Karpas-422 (cell line): Measurements from ENCODE around the gene C2CD2. TPM values are rescaled to one million over a fixed set of nuclear protein-coding genes. Genes with fewer than 3 reads are reported as not detected.

Experiments
- DNase-seq: peaks from one replicate; pipeline ENCODE4 v3.0.0-alpha.2; 2015
- H2AFZ ChIP-seq: fragments of 200-600 bp; sonication (generic); 2 replicates; pipeline ENCODE4 v1.6.1; 2014; ENCODE audit warnings: antibody characterized with exemption, low read length, mixed read lengths
- H3K27ac ChIP-seq: fragments of 200-600 bp; sonication (generic); 2 replicates; pipeline ENCODE4 v1.5.1; 2014; ENCODE audit warnings: mild to moderate bottlenecking, low read length, moderate library complexity
- H3K27me3 ChIP-seq: fragments of 200-600 bp; sonication (generic); 2 replicates; pipeline ENCODE4 v1.6.1; 2014; ENCODE audit warnings: low read length, mixed read lengths
- H3K36me3 ChIP-seq: fragments of 200-600 bp; sonication (generic); 2 replicates; pipeline ENCODE4 v1.6.1; 2014; ENCODE audit warnings: low read length, mixed read lengths; ENCODE audit not compliant: insufficient read depth
- H3K4me1 ChIP-seq: fragments of 200-600 bp; sonication (generic); 2 replicates; pipeline ENCODE4 v1.6.1; 2014; ENCODE audit warnings: mild to moderate bottlenecking, low read length, mixed read lengths
- H3K4me2 ChIP-seq: fragments of 200-600 bp; sonication (generic); 2 replicates; pipeline ENCODE4 v1.6.1; 2014; ENCODE audit warnings: low read length, low read depth, mild to moderate bottlenecking; ENCODE audit not compliant: poor library complexity, severe bottlenecking
- H3K4me3 ChIP-seq: fragments of 200-600 bp; sonication (generic); 2 replicates; pipeline ENCODE4 v1.5.1; 2014; ENCODE audit warnings: mild to moderate bottlenecking, antibody characterized with exemption, low read length, mixed read lengths
- H3K79me2 ChIP-seq: fragments of 200-600 bp; sonication (generic); 2 replicates; pipeline ENCODE4 v1.6.1; 2014; ENCODE audit warnings: mild to moderate bottlenecking, low read length, mixed read lengths
- H3K9ac ChIP-seq: fragments of 200-600 bp; sonication (generic); 2 replicates; pipeline ENCODE4 v1.6.0; 2014; ENCODE audit warnings: low read length
- H3K9me2 ChIP-seq: fragments of 200-600 bp; sonication (generic), shearing (Covaris generic); replicated peaks from 2 replicates; pipeline ENCODE4 v1.6.0; 2014; ENCODE audit warnings: mild to moderate bottlenecking, low read length, moderate library complexity; ENCODE audit not compliant: insufficient read depth
- H3K9me3 ChIP-seq: fragments of 300-700, 200-600 bp; sonication (generic); 2 replicates; pipeline ENCODE4 v1.6.1; 2014; ENCODE audit warnings: low read length, mixed read lengths
- H4K20me1 ChIP-seq: fragments of 200-600 bp; sonication (generic); 2 replicates; pipeline ENCODE4 v1.6.1; 2014; ENCODE audit warnings: mild to moderate bottlenecking, antibody characterized with exemption, low read length, low read depth; ENCODE audit not compliant: insufficient read depth
- total RNA-seq: library from RNA; depleted of rRNA; stranded (reverse); fragments of >200 nt; shearing (Covaris generic); gene quantifications from 2 replicates; pipeline ENCODE4 v1.2.3, GENCODE V29; 2014; ENCODE audit warnings: low replicate concordance

The C2CD2 gene
- total RNA-seq, 1 experiment from 2014 or later, result not detected

- Histone ChIP-seq H3K4me2 (no peak overlapping the region), H3K36me3 (no peaks in the 10 kb centered on the region), H2AFZ (no peak overlapping the region), H3K27ac (no peak overlapping the region), H3K4me1 (no peaks in the 10 kb centered on the region), H4K20me1 (no peaks in the 10 kb centered on the region; the same call in 1 of the 2 replicates), H3K79me2 (no peaks in the 10 kb centered on the region), H3K4me3 (no peak overlapping the region), H3K9ac (no peak overlapping the region), H3K27me3 (no peaks in the 10 kb centered on the region), H3K9me2 (no peaks in the 10 kb centered on the region), H3K9me3 (no peaks in the 10 kb centered on the region)
- no peak for DNase-seq
Measured at GRCh38 chr21:41966041-41966833, 12.4 kb upstream of the C2CD2 start.

GRCh38 chr21:41965461-41966013 is 11.7 kb upstream of the C2CD2 start:
- no peaks in the 10 kb centered on the region for H3K9me3 ChIP-seq
- no peak overlapping the region for H3K4me2 ChIP-seq
- no peak overlapping the region for H2AFZ ChIP-seq
- no peak overlapping the region for H3K27ac ChIP-seq
- H3K36me3 ChIP-seq, result no peaks in the 10 kb centered on the region
- DNase-seq, result no peak
- no peaks in the 10 kb centered on the region; the same call in 1 of the 2 replicates for H4K20me1 ChIP-seq
- no peaks in the 10 kb centered on the region for H3K9me2 ChIP-seq
- H3K79me2 ChIP-seq, result no peaks in the 10 kb centered on the region
- no peaks in the 10 kb centered on the region for H3K27me3 ChIP-seq
- H3K9ac ChIP-seq, result no peak overlapping the region
- no peak overlapping the region for H3K4me3 ChIP-seq
- H3K4me1 ChIP-seq, result no peaks in the 10 kb centered on the region

- H3K9ac ChIP-seq, result no peak overlapping the region
- H2AFZ ChIP-seq, result no peak overlapping the region
- H3K9me3 ChIP-seq, result no peaks in the 10 kb centered on the region
- no peaks in the 10 kb centered on the region for H3K9me2 ChIP-seq
- H3K27me3 ChIP-seq, result no peaks in the 10 kb centered on the region
- no peak overlapping the region for H3K27ac ChIP-seq
- H3K36me3 ChIP-seq, result no peaks in the 10 kb centered on the region
- no peak overlapping the region for H3K4me2 ChIP-seq
- DNase-seq, result no peak
- H3K4me3 ChIP-seq, result no peak overlapping the region
- no peaks in the 10 kb centered on the region for H3K4me1 ChIP-seq
- no peaks in the 10 kb centered on the region; the same call in 1 of the 2 replicates for H4K20me1 ChIP-seq
- no peaks in the 10 kb centered on the region for H3K79me2 ChIP-seq
Measured at GRCh38 chr21:41965045-41965444, 11.2 kb upstream of the C2CD2 start.

DNA sequence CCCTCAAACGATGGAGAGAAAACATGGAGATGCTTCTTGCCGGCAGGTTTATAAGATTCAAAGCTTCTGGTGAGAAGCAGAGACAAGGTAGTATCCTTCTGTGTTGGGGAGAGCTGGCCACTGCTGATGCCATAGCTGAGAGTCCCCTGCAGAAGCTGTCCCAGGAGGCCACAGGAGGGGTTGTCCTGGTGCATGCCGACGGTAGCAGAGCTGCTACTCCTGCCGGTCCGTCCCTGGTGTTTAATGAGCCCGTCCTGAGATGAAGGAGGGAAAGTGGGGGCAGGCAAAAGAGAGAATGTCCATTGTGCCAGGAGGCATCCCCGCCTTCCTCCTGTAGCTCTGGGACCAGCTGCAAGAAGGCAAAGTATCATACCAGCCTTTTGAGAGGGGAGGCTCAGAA is 10.4 kb upstream of the C2CD2 start:
- no peak for DNase-seq
- H3K9me2 ChIP-seq, result no peaks in the 10 kb centered on the region
- H3K4me1 ChIP-seq, result no peaks in the 10 kb centered on the region
- no peaks in the 10 kb centered on the region; the same call in 1 of the 2 replicates for H4K20me1 ChIP-seq
- H3K9me3 ChIP-seq, result no peaks in the 10 kb centered on the region
- H3K79me2 ChIP-seq, result no peaks in the 10 kb centered on the region
- H3K27me3 ChIP-seq, result no peaks in the 10 kb centered on the region
- no peak overlapping the region for H3K4me2 ChIP-seq
- H3K27ac ChIP-seq, result no peak overlapping the region
- no peak overlapping the region for H3K4me3 ChIP-seq
- no peak overlapping the region for H2AFZ ChIP-seq
- no peak overlapping the region for H3K9ac ChIP-seq
- H3K36me3 ChIP-seq, result no peaks in the 10 kb centered on the region

DNA sequence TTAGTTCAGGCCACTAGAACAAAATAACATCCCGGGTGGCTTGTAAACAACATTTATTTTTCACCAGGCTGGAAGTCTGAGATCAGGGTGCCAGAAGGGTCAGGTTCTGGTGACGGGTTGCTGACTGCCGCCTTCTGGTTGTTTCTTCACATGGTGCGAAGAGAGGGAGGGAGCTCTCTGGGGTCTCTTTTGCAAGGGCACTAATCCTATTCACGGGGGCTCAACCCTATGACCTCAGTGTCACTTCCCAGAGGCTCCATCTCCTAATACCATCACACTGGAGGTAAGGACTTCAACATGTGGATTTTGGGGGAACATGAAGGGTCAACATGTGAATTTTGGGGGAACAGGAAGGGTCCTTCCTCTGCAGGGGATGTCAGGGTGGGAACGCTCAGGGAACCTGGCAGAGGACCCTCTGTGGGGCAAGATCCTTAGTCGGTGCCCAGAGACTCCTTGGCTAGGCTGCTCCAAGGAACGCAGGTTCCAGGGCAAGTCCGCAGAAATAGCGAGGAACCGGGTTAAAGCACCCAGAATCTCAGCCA is 8.7 kb upstream of the C2CD2 start:
- Histone ChIP-seq H3K79me2 (no peaks in the 10 kb centered on the region), H3K9me3 (no peaks in the 10 kb centered on the region), H3K4me1 (no peaks in the 10 kb centered on the region), H3K4me3 (no peak overlapping the region), H2AFZ (no peak overlapping the region), H3K9ac (no peak overlapping the region), H4K20me1 (peaks cover 3% of the 10 kb centered on the region; the same call in 1 of the 2 replicates), H3K27me3 (no peaks in the 10 kb centered on the region), H3K9me2 (no peaks in the 10 kb centered on the region), H3K27ac (no peak overlapping the region), H3K36me3 (no peaks in the 10 kb centered on the region), H3K4me2 (no peak overlapping the region)
- no peak for DNase-seq

DNA sequence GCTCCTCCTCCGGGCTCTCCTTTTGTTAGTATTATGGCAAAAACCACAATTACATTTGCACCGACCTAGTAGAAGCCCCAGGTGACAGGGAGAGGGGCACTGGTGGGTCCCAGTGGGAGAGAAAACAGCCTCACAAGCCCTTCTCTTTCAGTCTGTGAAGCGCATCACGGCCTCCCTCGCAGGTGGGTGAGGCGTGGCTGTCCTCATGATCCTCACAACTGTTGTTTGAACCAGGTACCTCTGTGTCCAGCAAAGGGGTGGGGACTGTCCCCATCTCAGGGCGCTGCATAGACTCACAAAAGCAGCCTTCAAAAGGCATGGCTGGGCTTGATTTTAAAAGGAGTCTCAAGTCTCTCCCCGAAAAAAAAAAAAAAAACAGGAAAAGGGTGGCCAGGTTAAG is 7.9 kb upstream of the C2CD2 start:
- Histone ChIP-seq H4K20me1 (peaks cover 6% of the 10 kb centered on the region; the same call in 1 of the 2 replicates), H2AFZ (no peak overlapping the region), H3K9ac (no peak overlapping the region), H3K4me2 (no peak overlapping the region), H3K36me3 (no peaks in the 10 kb centered on the region), H3K27ac (no peak overlapping the region), H3K27me3 (no peaks in the 10 kb centered on the region), H3K4me1 (no peaks in the 10 kb centered on the region), H3K9me3 (no peaks in the 10 kb centered on the region), H3K9me2 (no peaks in the 10 kb centered on the region), H3K79me2 (no peaks in the 10 kb centered on the region), H3K4me3 (no peak overlapping the region)
- DNase-seq, result no peak

- Histone ChIP-seq H3K4me1 (no peaks in the 10 kb centered on the region), H3K27me3 (no peaks in the 10 kb centered on the region), H3K79me2 (no peaks in the 10 kb centered on the region), H3K27ac (no peak overlapping the region), H3K9ac (no peak overlapping the region), H3K4me3 (no peak overlapping the region), H3K9me3 (no peaks in the 10 kb centered on the region), H4K20me1 (peaks cover 6% of the 10 kb centered on the region; the same call in 1 of the 2 replicates), H2AFZ (no peak overlapping the region), H3K9me2 (no peaks in the 10 kb centered on the region), H3K4me2 (no peak overlapping the region), H3K36me3 (no peaks in the 10 kb centered on the region)
- DNase-seq, result no peak
Measured at GRCh38 chr21:41961282-41961701, 7.5 kb upstream of the C2CD2 start.

GRCh38 chr21:41960386-41960785 is 6.6 kb upstream of the C2CD2 start:
- H3K36me3 ChIP-seq, result no peaks in the 10 kb centered on the region
- H3K9me3 ChIP-seq, result no peaks in the 10 kb centered on the region
- peaks cover 6% of the 10 kb centered on the region; the same call in 1 of the 2 replicates for H4K20me1 ChIP-seq
- H3K4me2 ChIP-seq, result no peak overlapping the region
- H3K9me2 ChIP-seq, result no peaks in the 10 kb centered on the region
- no peak for DNase-seq
- no peaks in the 10 kb centered on the region for H3K4me1 ChIP-seq
- no peak overlapping the region for H3K27ac ChIP-seq
- H3K27me3 ChIP-seq, result no peaks in the 10 kb centered on the region
- H3K79me2 ChIP-seq, result no peaks in the 10 kb centered on the region
- H3K4me3 ChIP-seq, result no peak overlapping the region
- H3K9ac ChIP-seq, result no peak overlapping the region
- H2AFZ ChIP-seq, result no peak overlapping the region
